Naive thymus-derived CD4-positive, alpha-beta T cell (primary cell): Measurements from ENCODE around the gene GRM7. TPM values are rescaled to one million over a fixed set of nuclear protein-coding genes. Genes with fewer than 3 reads are reported as not detected.

Experiments
- ATAC-seq: fragments of 150-1000 bp; cut with Tn5 transposase; 2 replicates; pipeline ENCODE4 v1.10.0; 2021; ENCODE audit warnings: mild to moderate bottlenecking, moderate library complexity
- CTCF ChIA-PET: fragments of 350-600 bp; sonication (Branson Sonifier 250); formaldehyde crosslinking; loops from one replicate; lab custom pipeline; 2021; ENCODE audit warnings: antibody characterized with exemption; lab: Charles Lee
- POLR2A ChIA-PET: fragments of 350-600 bp; sonication (Branson Sonifier 250); formaldehyde crosslinking; loops from one replicate; lab custom pipeline; 2021; ENCODE audit warnings: antibody characterized with exemption, inconsistent platforms; lab: Charles Lee
- DNase-seq, 9 donors: peaks; one replicate each; pipeline versions ENCODE4 v3.0.0 to v3.0.0-alpha.2; 2020 to 2022; ENCODE audit warnings: mixed read lengths in 1 of 9
- H3K27ac ChIP-seq: one replicate; pipeline ENCODE4 v1.7.0; 2013; ENCODE audit warnings: mild to moderate bottlenecking, low read depth, low read length, moderate library complexity
- H3K27me3 ChIP-seq, 2 donors: one replicate each; pipeline ENCODE4 v1.7.0; 2013; ENCODE audit warnings: low read length in 2 of 2, mild to moderate bottlenecking in 2 of 2, moderate library complexity in 2 of 2; ENCODE audit not compliant: control insufficient read depth in 2 of 2, insufficient read depth in 2 of 2
- H3K36me3 ChIP-seq, 3 experiments: 1 replicate in 2 of 3; 2 replicates in 1 of 3; pipeline ENCODE4 v1.7.0; 2013; ENCODE audit warnings: low read length in 3 of 3, mild to moderate bottlenecking in 3 of 3, moderate library complexity in 1 of 3; ENCODE audit not compliant: insufficient read depth in 3 of 3, control insufficient read depth in 2 of 3
- H3K4me1 ChIP-seq, 2 donors: one replicate each; pipeline ENCODE4 v1.7.0; 2013; ENCODE audit warnings: low read length in 2 of 2, mild to moderate bottlenecking in 2 of 2, moderate library complexity in 1 of 2; ENCODE audit not compliant: control insufficient read depth in 2 of 2, insufficient read depth in 2 of 2
- H3K4me3 ChIP-seq: 2 replicates; pipeline ENCODE4 v1.7.0; 2013; ENCODE audit warnings: mild to moderate bottlenecking, low read length
- H3K9me3 ChIP-seq, 3 experiments: 1 replicate in 2 of 3; 2 replicates in 1 of 3; pipeline ENCODE4 v1.7.0; 2013; ENCODE audit warnings: low read length in 3 of 3; ENCODE audit not compliant: control insufficient read depth in 2 of 3
- H3K27ac Mint-ChIP-seq, 9 donors: one replicate each; pipeline ENCODE4 v1.8.0; 2020 to 2022; ENCODE audit warnings: mixed read lengths in 9 of 9, mild to moderate bottlenecking in 8 of 9, moderate library complexity in 5 of 9, inconsistent platforms in 2 of 9
- H3K27me3 Mint-ChIP-seq, 5 donors: one replicate each; pipeline ENCODE4 v1.8.0; 2021 to 2022; ENCODE audit warnings: mixed read lengths in 5 of 5, mild to moderate bottlenecking in 1 of 5
- H3K36me3 Mint-ChIP-seq, 5 donors: one replicate each; pipeline ENCODE4 v1.8.0; 2020 to 2022; ENCODE audit warnings: mixed read lengths in 5 of 5, mild to moderate bottlenecking in 3 of 5, inconsistent platforms in 1 of 5
- H3K4me1 Mint-ChIP-seq, 7 donors: one replicate each; pipeline ENCODE4 v1.8.0; 2020 to 2022; ENCODE audit warnings: mixed read lengths in 7 of 7, mild to moderate bottlenecking in 3 of 7, inconsistent platforms in 1 of 7
- H3K4me3 Mint-ChIP-seq, 10 donors: one replicate each; pipeline ENCODE4 v1.8.0; 2020 to 2022; ENCODE audit warnings: mild to moderate bottlenecking in 10 of 10, mixed read lengths in 10 of 10, moderate library complexity in 6 of 10, inconsistent platforms in 2 of 10
- H3K9me3 Mint-ChIP-seq, 11 donors: one replicate each; pipeline ENCODE4 v1.8.0; 2020 to 2022; ENCODE audit warnings: mixed read lengths in 11 of 11, mild to moderate bottlenecking in 4 of 11, inconsistent platforms in 1 of 11, moderate library complexity in 1 of 11
- intact Hi-C, 2 donors: fragments of 100-400 bp; cut with micrococcal nuclease; formaldehyde crosslinking; loops; one replicate each; pipeline ENCODE4 v1.15.1; 2023
- polyA plus RNA-seq, 2 donors: library from polyadenylated mRNA; unstranded; fragments of 300-500 nt; fragmentation: Illumina TruSeq; gene quantifications; one replicate each; pipeline ENCODE4 v1.2.3, GENCODE V29; 2021
- total RNA-seq, 6 experiments: library from RNA in 5 of 6; stranded (reverse) in 5 of 6; gene quantifications; 1 replicate in 5 of 6; 2 replicates in 1 of 6; pipeline ENCODE4 v1.2.3 and lab custom pipeline; 2021 to 2026

GRM7 gene
- total and polyA plus RNA-seq, 7 experiments from 2014 or later = not detected

- H3K4me1 Mint-ChIP-seq = no peaks in the 10 kb centered on the region
- H3K9me3 Mint-ChIP-seq = peaks cover 0 to 3% (median 0%) of the 10 kb centered on the region in 11 donors
- no peaks in the 10 kb centered on the region for H3K9me3 ChIP-seq
- H3K4me3 Mint-ChIP-seq = no peak overlapping the region
- no peaks in the 10 kb centered on the region for H3K36me3 ChIP-seq
- H3K4me3 ChIP-seq = no peak overlapping the region
- H3K27ac Mint-ChIP-seq = no peak overlapping the region
- H3K27ac ChIP-seq = no peak overlapping the region
- ATAC-seq (no peak), DNase-seq (no peak)
- intact Hi-C loops = no loop called here
- POLR2A ChIA-PET = no interaction called here
- peaks cover 0 to 3% (median 0%) of the 10 kb centered on the region in 5 donors for H3K27me3 Mint-ChIP-seq
- no peaks in the 10 kb centered on the region for H3K4me1 ChIP-seq
- H3K27me3 ChIP-seq = no peaks in the 10 kb centered on the region
- H3K36me3 Mint-ChIP-seq = peaks cover 0 to 4% (median 0%) of the 10 kb centered on the region in 5 donors
- CTCF ChIA-PET = no interaction called here
Measured at GRCh38 chr3:7357101-7357500, 496.2 kb downstream of the GRM7 start.

GRCh38 chr3:7367968-7368367, 507.1 kb downstream of the GRM7 start:
- ATAC-seq (no peak), DNase-seq (no peak)
- H3K4me3 ChIP-seq = no peak overlapping the region
- no peak overlapping the region for H3K27ac ChIP-seq
- no peak overlapping the region for H3K27ac Mint-ChIP-seq
- no peaks in the 10 kb centered on the region for H3K4me1 ChIP-seq
- POLR2A ChIA-PET = no interaction called here
- no peaks in the 10 kb centered on the region for H3K27me3 ChIP-seq
- H3K36me3 ChIP-seq = no peaks in the 10 kb centered on the region
- no peak overlapping the region for H3K4me3 Mint-ChIP-seq
- H3K27me3 Mint-ChIP-seq = peaks cover 0 to 14% (median 11%) of the 10 kb centered on the region in 5 donors
- H3K9me3 Mint-ChIP-seq = peaks cover 0 to 1% (median 0%) of the 10 kb centered on the region in 11 donors
- H3K9me3 ChIP-seq = no peaks in the 10 kb centered on the region
- CTCF ChIA-PET = no interaction called here
- H3K4me1 Mint-ChIP-seq = no peaks in the 10 kb centered on the region
- H3K36me3 Mint-ChIP-seq = no peaks in the 10 kb centered on the region
- intact Hi-C loops = no loop called here

DNA sequence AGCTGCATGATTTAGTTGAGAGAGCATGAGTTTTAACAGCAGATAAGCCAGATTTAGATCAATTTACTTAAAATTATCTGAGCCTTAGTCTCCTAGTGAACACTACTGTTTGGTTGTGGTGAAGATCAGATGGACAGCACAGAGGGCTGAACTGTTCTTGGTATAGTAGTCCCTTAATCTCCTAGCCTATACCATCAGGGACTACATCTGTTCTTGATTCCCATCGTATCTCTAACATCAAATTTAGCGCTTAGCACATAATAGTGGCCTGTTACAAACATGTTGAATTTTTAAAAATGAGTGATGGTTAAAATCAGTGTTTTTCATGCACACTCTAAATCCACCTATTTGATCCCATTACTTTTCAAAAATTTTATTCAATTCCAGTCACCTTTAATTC, 507.7 kb downstream of the GRM7 start:
- Histone ChIP-seq H3K4me1 (no peaks in the 10 kb centered on the region), H3K4me3 (no peak overlapping the region), H3K9me3 (no peaks in the 10 kb centered on the region), H3K27ac (no peak overlapping the region), H3K36me3 (no peaks in the 10 kb centered on the region), H3K27me3 (no peaks in the 10 kb centered on the region)
- no peaks in the 10 kb centered on the region for H3K4me1 Mint-ChIP-seq
- ChIA-PET CTCF (no interaction called here), POLR2A (no interaction called here)
- no peak overlapping the region for H3K4me3 Mint-ChIP-seq
- H3K9me3 Mint-ChIP-seq = peaks cover 0 to 1% (median 0%) of the 10 kb centered on the region in 11 donors
- intact Hi-C loops = no loop called here
- ATAC-seq (no peak), DNase-seq (no peak)
- peaks cover 0 to 14% (median 11%) of the 10 kb centered on the region in 5 donors for H3K27me3 Mint-ChIP-seq
- no peak overlapping the region for H3K27ac Mint-ChIP-seq
- H3K36me3 Mint-ChIP-seq = no peaks in the 10 kb centered on the region

GRCh38 chr3:7371693-7372572, 511.0 kb downstream of the GRM7 start:
- no peaks in the 10 kb centered on the region for H3K36me3 ChIP-seq
- H3K27ac Mint-ChIP-seq = no peak overlapping the region
- no peak for ATAC-seq
- no peak overlapping the region for H3K4me3 ChIP-seq
- intact Hi-C loops = no loop called here
- H3K4me1 Mint-ChIP-seq = no peaks in the 10 kb centered on the region
- no peaks in the 10 kb centered on the region for H3K27me3 ChIP-seq
- CTCF ChIA-PET = interaction anchor here (0.6 kb wide), 1 partner anchor 11 kb away, joined by 3 read pairs; no protein-coding TSS in a partner anchor
- no peak overlapping the region for H3K4me3 Mint-ChIP-seq
- no peaks in the 10 kb centered on the region for H3K36me3 Mint-ChIP-seq
- H3K4me1 ChIP-seq = no peaks in the 10 kb centered on the region
- H3K9me3 Mint-ChIP-seq = peaks cover 0 to 3% (median 0%) of the 10 kb centered on the region in 11 donors
- DNase-seq = no peak
- POLR2A ChIA-PET = no interaction called here
- H3K27ac ChIP-seq = no peak overlapping the region
- peaks cover 0 to 9% (median 5%) of the 10 kb centered on the region in 5 donors for H3K27me3 Mint-ChIP-seq
- no peaks in the 10 kb centered on the region for H3K9me3 ChIP-seq

DNA sequence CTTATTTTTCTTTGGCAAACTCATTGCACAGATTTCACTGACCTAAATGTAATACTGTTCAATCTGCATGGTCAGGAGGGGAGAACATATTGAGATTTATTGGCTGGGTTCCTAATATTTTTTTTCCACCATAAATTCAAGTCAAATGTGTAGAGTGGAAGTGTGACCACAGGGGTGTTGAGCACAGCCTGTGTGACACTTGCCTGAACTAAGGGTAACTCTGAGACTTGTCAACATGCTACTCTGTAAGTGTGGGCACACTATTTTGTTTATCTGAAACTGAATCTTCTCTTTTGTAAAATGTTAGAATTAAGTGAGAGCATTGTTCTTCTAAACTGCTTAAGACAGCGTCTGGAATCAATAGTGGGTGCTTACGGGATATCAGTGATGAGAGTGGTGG, 516.2 kb downstream of the GRM7 start:
- no peak for DNase-seq
- Histone ChIP-seq H3K9me3 (no peaks in the 10 kb centered on the region), H3K4me1 (no peaks in the 10 kb centered on the region), H3K4me3 (no peak overlapping the region), H3K27ac (no peak overlapping the region), H3K27me3 (no peaks in the 10 kb centered on the region), H3K36me3 (no peaks in the 10 kb centered on the region)
- Mint-ChIP-seq H3K27me3 (peaks cover 0 to 5% (median 0%) of the 10 kb centered on the region in 5 donors), H3K4me3 (no peak overlapping the region), H3K36me3 (no peaks in the 10 kb centered on the region), H3K4me1 (no peaks in the 10 kb centered on the region), H3K9me3 (peaks cover 0 to 4% (median 0%) of the 10 kb centered on the region in 11 donors), H3K27ac (no peak overlapping the region)
- ChIA-PET CTCF (no interaction called here), POLR2A (no interaction called here)
- intact Hi-C loops = no loop called here
- ATAC-seq = no peak

- H3K36me3 ChIP-seq = no peaks in the 10 kb centered on the region
- POLR2A ChIA-PET = interaction anchor here (0.7 kb wide), 1 partner anchor 610 kb away, joined by 3 read pairs; no protein-coding TSS in a partner anchor
Measured at GRCh38 chr3:7381741-7382140, 520.8 kb downstream of the GRM7 start.

More at GRCh38 chr3:7381741-7382140, 520.8 kb downstream of the GRM7 start:
- ATAC-seq = no peak
- intact Hi-C loops = no loop called here
- Mint-ChIP-seq H3K27me3 (peaks cover 0 to 5% (median 0%) of the 10 kb centered on the region in 5 donors), H3K4me3 (no peak overlapping the region), H3K36me3 (no peaks in the 10 kb centered on the region), H3K4me1 (no peaks in the 10 kb centered on the region), H3K27ac (no peak overlapping the region), H3K9me3 (peaks cover 0 to 4% (median 0%) of the 10 kb centered on the region in 11 donors)
- Histone ChIP-seq H3K4me1 (no peaks in the 10 kb centered on the region), H3K9me3 (no peaks in the 10 kb centered on the region), H3K27me3 (no peaks in the 10 kb centered on the region), H3K27ac (no peak overlapping the region), H3K4me3 (no peak overlapping the region)
- CTCF ChIA-PET = no interaction called here
- DNase-seq = no peak
